GM21423 (cell line): ENCODE data around the gene CPNE6.

Source experiments
- ATAC-seq: cut with Tn5 transposase; IDR thresholded peaks from one replicate; pipeline ENCODE4 v1.9.1; 2021; ENCODE audit warnings: mild to moderate bottlenecking, moderate library complexity; ENCODE audit not compliant: unreplicated experiment

Gene CPNE6

GRCh38 chr14:24054324-24054641 lies 17.1 kb upstream of the CPNE6 start:
- ATAC-seq = no peak

DNA sequence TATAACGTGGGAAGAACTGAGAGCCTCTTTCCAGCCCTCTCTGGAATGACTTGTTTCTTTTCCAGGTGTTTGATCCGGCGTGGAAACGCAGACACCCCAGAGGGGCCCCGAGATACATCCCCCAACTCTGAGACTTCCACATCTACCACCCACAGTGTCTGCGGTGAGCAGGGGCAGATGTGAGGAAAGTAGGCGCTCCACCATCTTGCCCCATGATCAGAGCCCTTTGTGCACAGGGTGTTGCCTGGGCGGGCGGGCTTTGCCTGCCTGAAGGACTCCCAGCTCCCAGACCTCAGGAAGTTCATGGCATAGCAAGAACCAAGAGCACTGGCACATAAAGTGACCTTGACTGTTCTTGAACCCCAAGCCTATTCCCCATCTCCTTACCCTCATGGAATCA lies 16.7 kb upstream of the CPNE6 start:
- no peak for ATAC-seq

DNA sequence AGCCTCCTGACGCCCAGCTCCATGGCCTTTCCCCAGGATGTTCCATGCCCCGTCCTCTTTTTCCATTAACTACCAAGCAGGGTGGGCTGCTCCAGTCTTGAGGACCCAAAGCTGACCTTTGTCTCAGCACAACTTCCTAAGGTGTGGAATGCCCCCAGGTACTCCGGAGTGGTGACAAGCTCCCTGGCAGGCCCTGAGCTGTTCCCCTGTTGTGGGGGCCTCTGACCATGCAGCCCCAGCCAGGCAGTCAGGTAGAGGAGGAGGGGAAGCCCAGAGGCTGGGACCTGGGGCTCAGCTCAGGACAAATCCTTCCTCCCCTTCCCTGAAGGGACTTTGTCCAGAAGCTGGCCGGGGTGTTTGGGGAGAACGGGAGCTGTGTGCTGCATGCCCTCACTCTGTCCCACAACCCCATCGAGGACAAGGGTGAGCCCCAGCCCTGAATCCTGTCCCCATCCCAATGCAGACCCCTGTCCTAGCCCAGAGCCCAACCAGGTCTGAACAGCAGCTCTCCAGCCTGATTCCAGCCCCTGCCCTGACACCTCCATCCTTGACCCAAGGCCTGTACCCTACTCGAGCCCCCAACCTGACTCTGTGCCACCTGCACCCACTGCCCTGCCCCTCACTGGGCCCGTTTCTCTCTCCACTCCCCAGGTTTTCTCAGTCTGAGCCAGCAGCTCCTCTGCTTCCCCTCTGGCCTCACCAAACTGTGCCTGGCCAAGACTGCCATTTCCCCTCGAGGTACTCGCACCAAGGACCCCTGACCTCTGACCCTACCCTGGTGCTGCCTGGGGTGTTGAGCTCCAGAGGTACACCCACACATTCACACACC lies 15.2 kb upstream of the CPNE6 start:
- ATAC-seq = no peak

- no peak for ATAC-seq
These were observed 14.6 kb upstream of the CPNE6 start for GRCh38 chr14:24056800-24057184.

GRCh38 chr14:24057271-24057670 lies 14.1 kb upstream of the CPNE6 start:
- no peak for ATAC-seq

GRCh38 chr14:24057867-24058259 lies 13.5 kb upstream of the CPNE6 start:
- ATAC-seq = no peak

DNA sequence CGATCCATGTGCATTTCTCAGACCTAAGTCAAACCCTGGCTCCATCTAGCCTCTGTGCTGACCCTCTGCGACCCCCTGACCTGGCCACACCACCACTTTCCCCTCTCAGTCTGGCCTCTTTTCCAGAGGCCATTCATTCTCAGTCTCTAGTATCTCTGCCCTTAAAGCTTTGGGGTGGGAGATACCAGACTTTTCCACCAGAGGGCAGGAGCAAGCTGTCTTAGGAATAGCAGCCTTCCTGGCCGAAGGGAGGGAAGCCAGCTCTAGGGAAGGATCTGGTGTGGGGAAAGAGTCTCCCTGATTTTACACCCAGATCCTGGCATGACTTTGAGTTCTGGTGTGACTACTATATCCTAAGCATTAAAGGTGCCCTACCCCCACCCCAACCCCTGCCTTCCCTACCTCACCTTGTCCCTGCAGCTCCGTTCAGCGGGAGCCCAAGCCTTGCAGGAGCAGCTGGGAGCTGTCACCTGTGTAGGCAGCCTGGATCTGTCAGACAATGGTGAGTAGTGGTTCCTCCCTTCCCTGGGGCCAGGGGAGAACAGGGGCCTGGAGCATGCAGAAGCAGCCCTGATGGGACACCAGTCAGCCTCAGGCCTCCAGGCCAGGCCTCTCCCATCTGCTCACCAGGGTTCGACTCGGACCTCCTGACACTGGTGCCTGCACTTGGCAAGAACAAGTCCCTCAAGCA lies 13.0 kb upstream of the CPNE6 start:
- ATAC-seq = no peak

GRCh38 chr14:24058951-24059475 lies 12.3 kb upstream of the CPNE6 start:
- no peak for ATAC-seq

DNA sequence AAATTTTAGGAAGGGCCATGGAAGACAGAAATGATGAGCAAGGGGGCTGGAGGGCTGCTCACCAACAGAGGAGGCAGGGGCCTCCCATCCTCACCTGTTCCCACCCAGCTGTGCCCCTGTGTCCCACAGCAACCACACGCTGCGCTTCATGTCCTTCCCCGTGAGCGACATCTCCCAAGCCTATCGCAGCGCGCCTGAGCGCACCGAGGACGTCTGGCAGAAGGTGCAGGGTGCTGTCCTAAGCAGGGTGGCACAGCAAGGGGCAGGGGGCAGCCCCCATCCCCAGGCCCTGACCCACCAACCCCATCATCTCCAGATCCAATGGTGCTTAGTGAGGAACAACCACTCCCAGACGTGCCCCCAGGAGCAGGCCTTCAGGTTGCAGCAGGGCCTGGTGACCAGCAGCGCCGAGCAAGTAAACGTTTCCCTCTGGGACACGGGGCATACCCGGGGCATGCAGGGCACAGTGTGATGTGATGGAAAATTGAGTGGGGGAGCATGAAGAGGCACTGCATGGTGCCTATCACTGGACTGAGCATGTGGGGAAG lies 11.4 kb upstream of the CPNE6 start:
- no peak for ATAC-seq

GRCh38 chr14:24060443-24060842 lies 10.9 kb upstream of the CPNE6 start:
- ATAC-seq = no peak

DNA sequence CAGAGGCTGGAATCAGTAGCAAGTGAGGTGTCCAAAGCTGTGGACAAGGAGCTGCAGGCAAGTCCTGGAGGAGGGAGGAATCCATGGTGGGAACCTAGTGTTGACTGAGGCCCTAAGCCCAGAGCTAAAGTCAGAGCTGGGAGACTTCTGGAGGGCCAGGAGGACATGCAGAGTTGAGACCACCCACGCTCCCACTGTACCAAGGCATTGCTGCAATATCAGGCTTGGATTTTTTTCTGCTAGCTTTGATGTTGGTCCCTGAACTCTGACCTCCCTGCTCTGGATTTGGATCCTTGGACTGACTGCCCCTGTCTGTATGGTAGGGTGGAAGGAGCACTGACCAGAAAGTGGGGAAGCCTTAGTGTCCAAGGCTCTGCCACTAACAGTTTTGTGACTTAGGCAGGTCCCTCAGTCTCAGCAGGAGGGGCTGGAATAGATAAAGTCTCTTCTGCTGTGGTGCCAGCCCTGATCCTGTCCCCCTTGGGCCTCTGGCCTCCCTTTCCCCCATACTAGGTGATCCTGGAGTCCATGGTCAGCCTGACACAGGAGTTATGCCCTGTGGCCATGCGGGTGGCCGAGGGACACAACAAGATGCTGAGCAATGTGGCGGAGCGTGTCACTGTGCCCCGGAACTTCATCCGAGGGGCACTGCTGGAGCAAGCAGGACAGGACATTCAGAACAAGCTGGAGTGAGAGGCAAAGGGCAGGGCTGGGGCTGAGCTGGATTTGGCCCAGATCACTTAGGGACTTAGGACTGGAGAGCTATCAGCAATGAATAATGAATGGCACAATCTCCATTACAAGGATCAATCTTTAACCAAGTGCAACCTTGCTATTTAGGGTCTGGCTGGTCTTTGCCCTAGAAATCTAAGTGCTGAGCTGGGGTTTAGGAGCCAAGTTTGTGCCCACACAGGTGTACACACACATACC lies 10.1 kb upstream of the CPNE6 start:
- ATAC-seq = no peak

DNA sequence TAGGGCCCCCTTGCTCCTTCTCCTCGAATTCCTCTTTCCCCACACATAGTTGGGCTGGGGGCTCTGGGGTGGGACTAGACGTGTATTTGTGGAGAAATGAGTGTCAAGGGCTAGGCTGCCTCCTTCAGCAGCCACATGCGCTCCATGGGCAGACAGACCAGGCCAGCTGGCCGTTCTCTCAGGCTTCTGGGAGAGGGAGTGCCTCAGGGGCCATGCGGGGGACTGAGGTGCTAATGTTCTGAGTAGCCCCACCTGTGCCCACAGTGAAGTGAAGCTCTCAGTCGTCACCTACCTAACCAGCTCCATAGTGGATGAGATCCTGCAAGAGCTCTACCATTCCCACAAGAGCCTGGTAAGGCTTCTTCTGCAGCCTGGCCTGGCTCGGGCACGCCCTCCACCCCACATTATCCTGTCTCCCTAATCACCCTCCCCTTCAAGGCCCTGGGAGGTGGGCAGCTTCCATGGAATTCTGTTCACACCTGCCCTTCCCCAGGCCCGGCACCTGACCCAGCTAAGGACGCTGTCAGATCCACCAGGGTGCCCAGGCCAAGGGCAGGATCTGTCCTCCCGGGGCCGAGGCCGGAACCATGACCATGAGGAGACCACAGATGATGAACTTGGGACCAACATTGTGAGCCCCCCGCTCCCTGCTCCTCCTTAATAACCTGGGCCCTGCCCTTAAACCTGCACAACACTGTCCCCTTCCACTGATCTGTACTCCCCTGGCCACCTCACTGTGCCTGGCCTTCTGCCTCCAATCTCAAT lies 9.0 kb upstream of the CPNE6 start:
- ATAC-seq = no peak

- ATAC-seq = no peak
These were observed 8.0 kb upstream of the CPNE6 start for GRCh38 chr14:24063263-24063836.

- no peak for ATAC-seq
These were observed 7.1 kb upstream of the CPNE6 start for GRCh38 chr14:24064091-24064795.

GRCh38 chr14:24064856-24065255 lies 6.5 kb upstream of the CPNE6 start:
- no peak for ATAC-seq

GRCh38 chr14:24065408-24065807 lies 6.0 kb upstream of the CPNE6 start:
- ATAC-seq = no peak

DNA sequence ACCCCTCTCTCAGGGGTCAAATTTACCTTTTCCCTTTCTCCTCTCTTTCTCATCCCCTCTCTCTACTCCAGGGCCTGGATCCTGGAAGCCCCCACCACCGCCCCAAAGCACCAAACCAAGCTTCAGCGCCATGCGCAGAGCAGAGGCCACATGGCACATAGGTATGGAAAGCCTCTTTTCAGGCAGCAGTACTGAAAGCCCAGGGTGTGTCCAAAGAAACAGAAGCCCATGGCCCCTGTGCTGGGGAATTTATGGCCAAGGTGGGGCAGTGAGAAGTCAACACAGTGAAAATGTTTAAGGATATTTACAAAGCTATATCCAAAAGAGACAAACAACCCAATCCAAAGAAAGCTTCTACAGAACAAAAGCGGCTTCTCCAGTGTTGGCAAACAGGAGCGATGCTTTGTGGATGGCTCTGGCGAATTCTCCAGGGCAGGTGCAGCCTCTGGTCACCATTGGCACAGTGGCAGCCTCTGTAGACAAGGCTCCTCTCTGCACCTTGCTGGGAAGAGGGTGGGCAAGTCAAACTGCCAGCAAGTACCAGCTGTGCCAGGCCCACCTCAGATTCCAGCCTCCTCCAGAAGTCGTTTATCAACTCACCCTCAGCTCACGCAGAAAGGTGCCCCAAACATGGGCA lies 4.7 kb upstream of the CPNE6 start:
- no peak for ATAC-seq

- no peak for ATAC-seq
These were observed 4.0 kb upstream of the CPNE6 start for GRCh38 chr14:24067133-24068082.
